GM12878 (cell line): Measurements from ENCODE around the gene ZNF780B. TPM values are rescaled to one million over a fixed set of nuclear protein-coding genes. Genes with fewer than 3 reads are reported as not detected.

Experiments used
- ATAC-seq: fragments of 200-7000 bp; cut with Tn5 transposase; 3 replicates; pipeline ENCODE4 v1.9.1; 2020; ENCODE audit warnings: mild to moderate bottlenecking, moderate library complexity
- BruUV-seq: library from RNA; stranded (reverse); fragments of 400-500 nt; replicated peaks from 2 replicates; lab custom pipeline; 2021; lab: Mats Ljungman, UMichigan
- CTCF ChIA-PET: fragments of 300-600 bp; sonication (Branson Sonifier 250); formaldehyde crosslinking; extraction: SDS; loops from one replicate; lab custom pipeline; 2021; ENCODE audit warnings: inconsistent platforms; lab: Yijun Ruan, JAX
- POLR2A ChIA-PET: fragments of 350-600 bp; formaldehyde crosslinking; extraction: SDS; loops from one replicate; lab custom pipeline; 2021; ENCODE audit warnings: inconsistent platforms; lab: Charles Lee
- RAD21 ChIA-PET: fragments of 300-600 bp; sonication (Branson Sonifier 250); formaldehyde crosslinking; loops from one replicate; lab custom pipeline; 2023; ENCODE audit warnings: antibody characterized with exemption; ENCODE audit not compliant: unreplicated experiment; lab: Charles Lee
- SMC1A ChIA-PET: fragments of 300-600 bp; sonication (Branson Sonifier 250); formaldehyde crosslinking; loops from one replicate; lab custom pipeline; 2023; ENCODE audit not compliant: unreplicated experiment, uncharacterized antibody; lab: Charles Lee
- DNase-seq: peaks from one replicate; pipeline ENCODE4 v3.0.0-alpha.2; 2011; ENCODE audit warnings: low read depth, low spot score
- FAIRE-seq: peaks from 3 replicates; lab custom pipeline; 2011; peaks lifted over from hg19 to GRCh38; lab: Jason Lieb, UNC
- H2AFZ ChIP-seq: 2 replicates; pipeline ENCODE4 v1.6.0; 2011; ENCODE audit warnings: low read depth, low read length, control low read depth; ENCODE audit not compliant: control insufficient read depth
- H3K27ac ChIP-seq: 2 replicates; pipeline ENCODE4 v1.5.1; 2011; ENCODE audit warnings: control low read depth; ENCODE audit not compliant: control insufficient read depth, insufficient read depth
- H3K27me3 ChIP-seq, 2 experiments: replicated peaks in 1 of 2; 2 replicates each; pipeline versions ENCODE4 v1.6.0 to v1.6.1; 2011; ENCODE audit warnings: low read length in 1 of 2; ENCODE audit not compliant: control insufficient read depth in 2 of 2, insufficient read depth in 2 of 2
- H3K36me3 ChIP-seq, 2 experiments: 2 replicates each; pipeline ENCODE4 v1.5.1; 2011; ENCODE audit warnings: low read length in 1 of 2; ENCODE audit not compliant: control insufficient read depth in 2 of 2, insufficient read depth in 2 of 2
- H3K4me1 ChIP-seq: 2 replicates; pipeline ENCODE4 v1.6.1; 2011; ENCODE audit warnings: mild to moderate bottlenecking, low read length, moderate library complexity, mixed read lengths; ENCODE audit not compliant: control insufficient read depth, insufficient read depth
- H3K4me2 ChIP-seq: 2 replicates; pipeline ENCODE4 v1.6.0; 2011; ENCODE audit warnings: control low read depth; ENCODE audit not compliant: control insufficient read depth, insufficient read depth
- H3K4me3 ChIP-seq: fragments of 200-600 bp; sonication (generic); 2 replicates; pipeline ENCODE4 v1.5.1; 2016
- H3K79me2 ChIP-seq: 2 replicates; pipeline ENCODE4 v1.6.0; 2011; ENCODE audit warnings: low read length; ENCODE audit not compliant: control insufficient read depth, insufficient read depth
- H3K9ac ChIP-seq: 2 replicates; pipeline ENCODE4 v1.8.0; 2011; ENCODE audit warnings: low read length, control low read depth, mixed read lengths; ENCODE audit not compliant: control insufficient read depth, insufficient read depth
- H3K9me3 ChIP-seq: replicated peaks from 3 replicates; pipeline ENCODE4 v1.5.1; 2011; ENCODE audit warnings: mild to moderate bottlenecking, low read length; ENCODE audit not compliant: control insufficient read depth, insufficient read depth
- H4K20me1 ChIP-seq: 2 replicates; pipeline ENCODE4 v1.6.0; 2011; ENCODE audit not compliant: control insufficient read depth, insufficient read depth
- ATF2 ChIP-seq: IDR thresholded peaks from 2 replicates; pipeline ENCODE4 v1.6.1; 2012; ENCODE audit warnings: low read length, inconsistent platforms
- ATF3 ChIP-seq: IDR thresholded peaks from 2 replicates; pipeline ENCODE4 v1.6.1; 2011; ENCODE audit warnings: low read depth, mild to moderate bottlenecking, low read length, moderate library complexity, borderline replicate concordance; ENCODE audit errors: extremely low read depth
- CBFB ChIP-seq: IDR thresholded peaks from 2 replicates; pipeline ENCODE4 v1.6.1; 2016; ENCODE audit warnings: antibody characterized with exemption, low read depth
- E4F1 ChIP-seq: fragments of 450-650 bp; IDR thresholded peaks from 2 replicates; pipeline ENCODE4 v1.6.1; 2018; ENCODE audit warnings: borderline replicate concordance, mild to moderate bottlenecking; ENCODE audit not compliant: partially characterized antibody
- MEF2A ChIP-seq: IDR thresholded peaks from 2 replicates; pipeline ENCODE4 v1.6.1; 2011; ENCODE audit warnings: low read depth, mild to moderate bottlenecking, low read length, moderate library complexity; ENCODE audit not compliant: insufficient read depth
- MYC ChIP-seq: IDR thresholded peaks from 2 replicates; pipeline ENCODE4 v1.6.1; 2011; ENCODE audit warnings: mild to moderate bottlenecking, low read length, moderate library complexity, inconsistent platforms; ENCODE audit not compliant: insufficient read depth, insufficient replicate concordance, insufficient read length, severe bottlenecking
- POU2F2 ChIP-seq: IDR thresholded peaks from 3 replicates; pipeline ENCODE4 v1.6.1; 2011; ENCODE audit warnings: low read depth, mild to moderate bottlenecking, low read length, borderline replicate concordance
- SIN3A ChIP-seq: IDR thresholded peaks from 2 replicates; pipeline ENCODE4 v1.6.1; 2012; ENCODE audit warnings: low read depth, low read length, improper control_type of control experiment
- SMAD5 ChIP-seq: IDR thresholded peaks from 2 replicates; pipeline ENCODE4 v1.6.1; 2016; ENCODE audit warnings: antibody characterized with exemption, low read depth
- STAT3 ChIP-seq: IDR thresholded peaks from 2 replicates; pipeline ENCODE4 v1.6.1; 2011; ENCODE audit warnings: low read depth, low read length, improper control_type of control experiment
- in situ Hi-C: fragments of 300-500 bp; cut with MboI; formaldehyde crosslinking; loops from 9 replicates; pipeline ENCODE4 v1.14.3; 2018; ENCODE audit warnings: mixed read lengths
- intact Hi-C: fragments of 100-400 bp; cut with micrococcal nuclease; formaldehyde crosslinking; loops from one replicate; pipeline ENCODE4 v1.14.2; 2022; ENCODE audit not compliant: unreplicated experiment
- polyA plus RNA-seq, 11 experiments: library from polyadenylated mRNA; depleted of rRNA in 4 of 11; unstranded in 6 of 11; stranded (reverse) in 5 of 11; fragments of >200 nt; fragmentation: Nextera tagmentation in 4 of 11; fragmentation: Illumina TruSeq in 1 of 11; extraction: Ambion mirVana in 4 of 11; extraction: Trizol in 1 of 11; gene quantifications; 1 replicate in 1 of 11; 2 replicates in 10 of 11; pipeline versions ENCODE4 v1.2.1 to v1.2.3, GENCODE V29; 2011 to 2016; ENCODE audit warnings: inconsistent platforms in 2 of 11, missing spikeins in 2 of 11, low read depth in 1 of 11
- total RNA-seq, 4 experiments: library from RNA; depleted of rRNA in 3 of 4; stranded (reverse); fragments of >200 nt in 3 of 4; fragmentation: Illumina TruSeq in 1 of 4; extraction: Trizol in 1 of 4; gene quantifications; 2 replicates each; pipeline versions ENCODE4 v1.2.1 to v1.2.3, GENCODE V29; 2013 to 2021
- TF ChIP-seq, protein P1 (sequence below): fragments of 450-650 bp; IDR thresholded peaks from 2 replicates; pipeline ENCODE4 v1.6.1; 2017; ENCODE audit warnings: mild to moderate bottlenecking, moderate library complexity
- TF ChIP-seq, protein P2 (sequence below): fragments of 450-650 bp; IDR thresholded peaks from 2 replicates; pipeline ENCODE4 v1.6.1; 2016; ENCODE audit warnings: mild to moderate bottlenecking

ZNF780B gene
- total and polyA plus RNA-seq, 10 of the 15 experiments (the other 5 are each of a cell fraction or from before 2014, with no cell fraction given), result 7.3 to 24.0 (median 12.3) TPM

DNA sequence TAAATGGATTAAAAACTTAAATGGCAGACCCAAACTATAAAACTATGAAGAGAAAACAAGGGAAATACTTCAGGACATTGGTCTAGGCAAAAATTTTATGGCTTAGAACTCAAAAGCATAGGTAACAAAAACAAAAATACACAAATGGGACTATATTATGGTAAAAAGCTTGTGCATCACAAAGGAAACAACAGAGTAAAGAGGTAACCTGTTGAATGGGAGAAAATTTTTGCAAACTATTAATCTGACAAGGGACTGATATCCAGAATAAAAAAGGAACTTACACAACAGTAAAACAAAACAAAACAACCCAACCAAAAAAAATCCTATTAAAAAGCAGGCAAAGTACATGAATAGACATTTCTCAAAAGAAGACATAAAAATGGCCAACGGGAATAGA is 68.4 kb downstream of the ZNF780B start (continued):
- TF ChIP-seq E4F1 (no peak), SMAD5 (no peak), STAT3 (no peak)

GRCh38 chr19:39987167-39987566 is 68.9 kb downstream of the ZNF780B start:
- ChIA-PET POLR2A (no interaction called here), CTCF (no interaction called here), SMC1A (no interaction called here), RAD21 (no interaction called here)
- ATAC-seq, result no peak
- Histone ChIP-seq H2AFZ (no peak overlapping the region), H3K4me2 (no peak overlapping the region), H3K4me1 (no peaks in the 10 kb centered on the region), H3K9me3 (peaks cover 10% of the 10 kb centered on the region), H3K79me2 (no peaks in the 10 kb centered on the region), H3K9ac (no peak overlapping the region), H4K20me1 (no peaks in the 10 kb centered on the region), H3K27me3 (no peaks in the 10 kb centered on the region), H3K4me3 (no peak overlapping the region), H3K36me3 (peaks cover 0 to 4% of the 10 kb centered on the region in 2 experiments; a peak in 1 of 4 replicates), H3K27ac (no peak overlapping the region)
- intact Hi-C loops, result no loop called here
- BruUV-seq, result no TSS peak
- no peak for FAIRE-seq
- DNase-seq, result no peak
- in situ Hi-C loops, result no loop called here
- TF ChIP-seq, protein P1, sequence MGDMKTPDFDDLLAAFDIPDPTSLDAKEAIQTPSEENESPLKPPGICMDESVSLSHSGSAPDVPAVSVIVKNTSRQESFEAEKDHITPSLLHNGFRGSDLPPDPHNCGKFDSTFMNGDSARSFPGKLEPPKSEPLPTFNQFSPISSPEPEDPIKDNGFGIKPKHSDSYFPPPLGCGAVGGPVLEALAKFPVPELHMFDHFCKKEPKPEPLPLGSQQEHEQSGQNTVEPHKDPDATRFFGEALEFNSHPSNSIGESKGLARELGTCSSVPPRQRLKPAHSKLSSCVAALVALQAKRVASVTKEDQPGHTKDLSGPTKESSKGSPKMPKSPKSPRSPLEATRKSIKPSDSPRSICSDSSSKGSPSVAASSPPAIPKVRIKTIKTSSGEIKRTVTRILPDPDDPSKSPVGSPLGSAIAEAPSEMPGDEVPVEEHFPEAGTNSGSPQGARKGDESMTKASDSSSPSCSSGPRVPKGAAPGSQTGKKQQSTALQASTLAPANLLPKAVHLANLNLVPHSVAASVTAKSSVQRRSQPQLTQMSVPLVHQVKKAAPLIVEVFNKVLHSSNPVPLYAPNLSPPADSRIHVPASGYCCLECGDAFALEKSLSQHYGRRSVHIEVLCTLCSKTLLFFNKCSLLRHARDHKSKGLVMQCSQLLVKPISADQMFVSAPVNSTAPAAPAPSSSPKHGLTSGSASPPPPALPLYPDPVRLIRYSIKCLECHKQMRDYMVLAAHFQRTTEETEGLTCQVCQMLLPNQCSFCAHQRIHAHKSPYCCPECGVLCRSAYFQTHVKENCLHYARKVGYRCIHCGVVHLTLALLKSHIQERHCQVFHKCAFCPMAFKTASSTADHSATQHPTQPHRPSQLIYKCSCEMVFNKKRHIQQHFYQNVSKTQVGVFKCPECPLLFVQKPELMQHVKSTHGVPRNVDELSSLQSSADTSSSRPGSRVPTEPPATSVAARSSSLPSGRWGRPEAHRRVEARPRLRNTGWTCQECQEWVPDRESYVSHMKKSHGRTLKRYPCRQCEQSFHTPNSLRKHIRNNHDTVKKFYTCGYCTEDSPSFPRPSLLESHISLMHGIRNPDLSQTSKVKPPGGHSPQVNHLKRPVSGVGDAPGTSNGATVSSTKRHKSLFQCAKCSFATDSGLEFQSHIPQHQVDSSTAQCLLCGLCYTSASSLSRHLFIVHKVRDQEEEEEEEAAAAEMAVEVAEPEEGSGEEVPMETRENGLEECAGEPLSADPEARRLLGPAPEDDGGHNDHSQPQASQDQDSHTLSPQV, result no peak
- TF ChIP-seq, protein P2, sequence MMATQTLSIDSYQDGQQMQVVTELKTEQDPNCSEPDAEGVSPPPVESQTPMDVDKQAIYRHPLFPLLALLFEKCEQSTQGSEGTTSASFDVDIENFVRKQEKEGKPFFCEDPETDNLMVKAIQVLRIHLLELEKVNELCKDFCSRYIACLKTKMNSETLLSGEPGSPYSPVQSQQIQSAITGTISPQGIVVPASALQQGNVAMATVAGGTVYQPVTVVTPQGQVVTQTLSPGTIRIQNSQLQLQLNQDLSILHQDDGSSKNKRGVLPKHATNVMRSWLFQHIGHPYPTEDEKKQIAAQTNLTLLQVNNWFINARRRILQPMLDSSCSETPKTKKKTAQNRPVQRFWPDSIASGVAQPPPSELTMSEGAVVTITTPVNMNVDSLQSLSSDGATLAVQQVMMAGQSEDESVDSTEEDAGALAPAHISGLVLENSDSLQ, result no peak
- no peak for TF ChIP-seq SIN3A
- no peak for TF ChIP-seq ATF3
- no peak for TF ChIP-seq ATF2
- TF ChIP-seq MEF2A, result no peak
- TF ChIP-seq MYC, result no peak
- TF ChIP-seq POU2F2, result no peak
- TF ChIP-seq CBFB, result no peak
